Spleen (tissue), 7 donors: Measurements from ENCODE around the gene ZNF620.

Experiments
- POLR2A ChIP-seq, 3 donors: fragments of 450-650 bp; IDR thresholded peaks; one replicate each; pipeline ENCODE4 v1.5.1; 2017; ENCODE audit warnings: antibody characterized with exemption in 3 of 3, mild to moderate bottlenecking in 1 of 3
- TF ChIP-seq, protein P1 (sequence below), 11 experiments: fragments of 200-600 bp in 7 of 11; fragments of 450-650 bp in 4 of 11; sonication (generic) in 4 of 11; IDR thresholded peaks in 8 of 11; conservative IDR thresholded peaks in 3 of 11; 1 replicate in 7 of 11; 2 replicates in 4 of 11; pipeline versions ENCODE4 v1.4.0 to v1.8.0; 2016 to 2021; ENCODE audit warnings: antibody characterized with exemption in 11 of 11, inconsistent platforms in 4 of 11, mild to moderate bottlenecking in 1 of 11
- donor health status: DM: no; HTN: no; CAD: no; lungs with moderate emphysema.
- donor health status: DM: no; HTN: no; CAD: no.
- donor health status: DM: no; HTN: no; CAD: no.

DNA sequence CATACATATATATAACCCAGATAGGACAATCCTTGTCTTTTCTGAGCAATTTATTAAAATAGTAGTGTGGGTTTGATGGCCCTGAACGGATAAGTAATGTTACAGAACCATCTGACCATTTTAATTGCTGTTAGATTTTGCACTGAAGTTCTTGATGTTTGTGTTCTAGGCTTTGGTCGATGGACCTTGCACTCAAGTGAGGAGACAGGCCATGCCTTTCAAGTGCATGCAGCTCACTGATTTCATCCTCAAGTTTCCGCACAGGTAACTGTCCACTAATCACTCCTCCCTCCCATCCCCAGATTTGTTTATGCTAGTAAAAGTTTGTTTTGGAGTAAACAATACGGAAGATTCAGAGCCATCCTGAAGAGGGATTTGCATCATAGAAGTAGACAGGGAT is 47.4 kb upstream of the ZNF620 start:
- TF ChIP-seq, protein P1, sequence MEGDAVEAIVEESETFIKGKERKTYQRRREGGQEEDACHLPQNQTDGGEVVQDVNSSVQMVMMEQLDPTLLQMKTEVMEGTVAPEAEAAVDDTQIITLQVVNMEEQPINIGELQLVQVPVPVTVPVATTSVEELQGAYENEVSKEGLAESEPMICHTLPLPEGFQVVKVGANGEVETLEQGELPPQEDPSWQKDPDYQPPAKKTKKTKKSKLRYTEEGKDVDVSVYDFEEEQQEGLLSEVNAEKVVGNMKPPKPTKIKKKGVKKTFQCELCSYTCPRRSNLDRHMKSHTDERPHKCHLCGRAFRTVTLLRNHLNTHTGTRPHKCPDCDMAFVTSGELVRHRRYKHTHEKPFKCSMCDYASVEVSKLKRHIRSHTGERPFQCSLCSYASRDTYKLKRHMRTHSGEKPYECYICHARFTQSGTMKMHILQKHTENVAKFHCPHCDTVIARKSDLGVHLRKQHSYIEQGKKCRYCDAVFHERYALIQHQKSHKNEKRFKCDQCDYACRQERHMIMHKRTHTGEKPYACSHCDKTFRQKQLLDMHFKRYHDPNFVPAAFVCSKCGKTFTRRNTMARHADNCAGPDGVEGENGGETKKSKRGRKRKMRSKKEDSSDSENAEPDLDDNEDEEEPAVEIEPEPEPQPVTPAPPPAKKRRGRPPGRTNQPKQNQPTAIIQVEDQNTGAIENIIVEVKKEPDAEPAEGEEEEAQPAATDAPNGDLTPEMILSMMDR (IDR thresholded peaks at IDR 0.05 in 8 of 11, conservative IDR thresholded peaks at IDR 0.05 in 3 of 11): no peak
- TF ChIP-seq POLR2A (IDR thresholded peaks at IDR 0.05): no peak
